Breast epithelium (tissue), 3 donors: ENCODE data around the gene ARHGEF4.

Source experiments
- POLR2A ChIP-seq: fragments of 450-650 bp; IDR thresholded peaks from one replicate; pipeline ENCODE4 v1.6.1; 2016; ENCODE audit warnings: antibody characterized with exemption, mild to moderate bottlenecking, moderate library complexity
- TF ChIP-seq, protein P1 (sequence below), 3 donors: fragments of 450-650 bp; IDR thresholded peaks; one replicate each; pipeline ENCODE4 v1.5.1; 2016 to 2017; ENCODE audit warnings: antibody characterized with exemption in 3 of 3, mild to moderate bottlenecking in 3 of 3, moderate library complexity in 3 of 3

- TF ChIP-seq, protein P1, sequence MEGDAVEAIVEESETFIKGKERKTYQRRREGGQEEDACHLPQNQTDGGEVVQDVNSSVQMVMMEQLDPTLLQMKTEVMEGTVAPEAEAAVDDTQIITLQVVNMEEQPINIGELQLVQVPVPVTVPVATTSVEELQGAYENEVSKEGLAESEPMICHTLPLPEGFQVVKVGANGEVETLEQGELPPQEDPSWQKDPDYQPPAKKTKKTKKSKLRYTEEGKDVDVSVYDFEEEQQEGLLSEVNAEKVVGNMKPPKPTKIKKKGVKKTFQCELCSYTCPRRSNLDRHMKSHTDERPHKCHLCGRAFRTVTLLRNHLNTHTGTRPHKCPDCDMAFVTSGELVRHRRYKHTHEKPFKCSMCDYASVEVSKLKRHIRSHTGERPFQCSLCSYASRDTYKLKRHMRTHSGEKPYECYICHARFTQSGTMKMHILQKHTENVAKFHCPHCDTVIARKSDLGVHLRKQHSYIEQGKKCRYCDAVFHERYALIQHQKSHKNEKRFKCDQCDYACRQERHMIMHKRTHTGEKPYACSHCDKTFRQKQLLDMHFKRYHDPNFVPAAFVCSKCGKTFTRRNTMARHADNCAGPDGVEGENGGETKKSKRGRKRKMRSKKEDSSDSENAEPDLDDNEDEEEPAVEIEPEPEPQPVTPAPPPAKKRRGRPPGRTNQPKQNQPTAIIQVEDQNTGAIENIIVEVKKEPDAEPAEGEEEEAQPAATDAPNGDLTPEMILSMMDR (IDR thresholded peaks at IDR 0.05): no peak
- no peak for TF ChIP-seq POLR2A
Measured at GRCh38 chr2:130890941-130891669, 54.4 kb downstream of the ARHGEF4 start.
